Activated CD4-positive, alpha-beta T cell treated with anti-CD3 and anti-CD28 coated beads, Interleukin-2, amount 10 ng/mL, durations not matched to agents 24 days and 14 days (primary cell): Measurements from ENCODE around the gene SGTA. TPM values are rescaled to one million over a fixed set of nuclear protein-coding genes. Genes with fewer than 3 reads are reported as not detected.
"Not testable (repeated sequence)": the region's sequence is repeated elsewhere in the genome, so short reads cannot be mapped to it uniquely, and the experiment has no call there.

ENCODE experiments used
- DNase-seq: peaks from one replicate; pipeline ENCODE4 v3.0.0; 2022
- H3K27ac Mint-ChIP-seq: one replicate; pipeline ENCODE4 v1.8.0; 2022; ENCODE audit warnings: mild to moderate bottlenecking, mixed read lengths
- H3K27me3 Mint-ChIP-seq: one replicate; pipeline ENCODE4 v1.8.0; 2022; ENCODE audit warnings: mixed read lengths
- H3K36me3 Mint-ChIP-seq: one replicate; pipeline ENCODE4 v1.8.0; 2022; ENCODE audit warnings: low read depth, mild to moderate bottlenecking, mixed read lengths
- H3K4me1 Mint-ChIP-seq: one replicate; pipeline ENCODE4 v1.8.0; 2021; ENCODE audit warnings: mixed read lengths
- H3K4me3 Mint-ChIP-seq: one replicate; pipeline ENCODE4 v1.8.0; 2022; ENCODE audit warnings: mild to moderate bottlenecking, moderate library complexity, mixed read lengths
- H3K9me3 Mint-ChIP-seq: one replicate; pipeline ENCODE4 v1.8.0; 2021; ENCODE audit warnings: mixed read lengths
- intact Hi-C: fragments of 100-400 bp; cut with micrococcal nuclease; formaldehyde crosslinking; loops from one replicate; pipeline ENCODE4 v1.15.1; 2023
- total RNA-seq: library from RNA; stranded (reverse); gene quantifications from 2 replicates; pipeline ENCODE4 v1.2.3, GENCODE V29; 2022

SGTA gene
- total RNA-seq, 1 donor from 2014 or later, result 76.9 TPM

- no peaks in the 10 kb centered on the region for H3K9me3 Mint-ChIP-seq
- no peak overlapping the region for H3K27ac Mint-ChIP-seq
- no peak overlapping the region for H3K4me3 Mint-ChIP-seq
- H3K27me3 Mint-ChIP-seq, result no peaks in the 10 kb centered on the region
- intact Hi-C loops, result no loop called here
- no peak for DNase-seq
- peaks cover 34% of the 10 kb centered on the region for H3K36me3 Mint-ChIP-seq
- H3K4me1 Mint-ChIP-seq, result peaks cover 6% of the 10 kb centered on the region
Observed at GRCh38 chr19:2793126-2793525, 10.1 kb upstream of the SGTA start.

GRCh38 chr19:2792666-2793065 lies 9.6 kb upstream of the SGTA start:
- H3K36me3 Mint-ChIP-seq, result peaks cover 36% of the 10 kb centered on the region
- H3K9me3 Mint-ChIP-seq, H3K27me3 Mint-ChIP-seq, H3K27ac Mint-ChIP-seq, H3K4me1 Mint-ChIP-seq, H3K4me3 Mint-ChIP-seq, DNase-seq, intact Hi-C loops: not testable (repeated sequence)

- Mint-ChIP-seq H3K27me3 (no peaks in the 10 kb centered on the region), H3K4me1 (peaks cover 14% of the 10 kb centered on the region), H3K4me3 (no peak overlapping the region), H3K9me3 (no peaks in the 10 kb centered on the region), H3K27ac (no peak overlapping the region), H3K36me3 (peaks cover 41% of the 10 kb centered on the region)
- no peak for DNase-seq
- intact Hi-C loops, result no loop called here
Observed at GRCh38 chr19:2791876-2792275, 8.8 kb upstream of the SGTA start.

GRCh38 chr19:2791440-2791839 lies 8.4 kb upstream of the SGTA start:
- no peak overlapping the region for H3K4me3 Mint-ChIP-seq
- no peak overlapping the region for H3K27ac Mint-ChIP-seq
- H3K9me3 Mint-ChIP-seq, result no peaks in the 10 kb centered on the region
- DNase-seq, result no peak
- intact Hi-C loops, result no loop called here
- H3K27me3 Mint-ChIP-seq, result no peaks in the 10 kb centered on the region
- peaks cover 41% of the 10 kb centered on the region for H3K36me3 Mint-ChIP-seq
- H3K4me1 Mint-ChIP-seq, result peaks cover 14% of the 10 kb centered on the region

- Mint-ChIP-seq H3K9me3 (no peaks in the 10 kb centered on the region), H3K27me3 (no peaks in the 10 kb centered on the region), H3K27ac (no peak overlapping the region), H3K4me3 (no peak overlapping the region), H3K4me1 (peaks cover 18% of the 10 kb centered on the region), H3K36me3 (peaks cover 42% of the 10 kb centered on the region)
- DNase-seq, result no peak
- intact Hi-C loops, result no loop called here
Observed at GRCh38 chr19:2790557-2791271, 7.6 kb upstream of the SGTA start.

GRCh38 chr19:2790194-2790556 lies 7.1 kb upstream of the SGTA start:
- intact Hi-C loops, result no loop called here
- H3K27ac Mint-ChIP-seq, result no peak overlapping the region

GRCh38 chr19:2788237-2788636 lies 5.2 kb upstream of the SGTA start:
- H3K36me3 Mint-ChIP-seq, result peaks cover 29% of the 10 kb centered on the region
- H3K4me1 Mint-ChIP-seq, result peaks cover 27% of the 10 kb centered on the region
- H3K9me3 Mint-ChIP-seq, result peaks cover 4% of the 10 kb centered on the region
- intact Hi-C loops, result no loop called here
- H3K27me3 Mint-ChIP-seq, result no peaks in the 10 kb centered on the region
- peak overlapping the region; percentile 17 for H3K4me3 Mint-ChIP-seq
- H3K27ac Mint-ChIP-seq, result no peak overlapping the region
- DNase-seq, result no peak

More at GRCh38 chr19:2790194-2790556, 7.1 kb upstream of the SGTA start:
- peaks cover 18% of the 10 kb centered on the region for H3K4me1 Mint-ChIP-seq
- peaks cover 40% of the 10 kb centered on the region for H3K36me3 Mint-ChIP-seq
- H3K9me3 Mint-ChIP-seq, result no peaks in the 10 kb centered on the region
- DNase-seq, result no peak
- H3K27me3 Mint-ChIP-seq, result no peaks in the 10 kb centered on the region
- no peak overlapping the region for H3K4me3 Mint-ChIP-seq

GRCh38 chr19:2787115-2787514 lies 4.0 kb upstream of the SGTA start:
- peaks cover 27% of the 10 kb centered on the region for H3K4me1 Mint-ChIP-seq
- H3K27ac Mint-ChIP-seq, result no peak overlapping the region
- intact Hi-C loops, result no loop called here
- no peaks in the 10 kb centered on the region for H3K27me3 Mint-ChIP-seq
- peak overlapping the region; percentile 95 for H3K4me3 Mint-ChIP-seq
- peaks cover 24% of the 10 kb centered on the region for H3K36me3 Mint-ChIP-seq
- peaks cover 4% of the 10 kb centered on the region for H3K9me3 Mint-ChIP-seq
- DNase-seq, result no peak

GRCh38 chr19:2785244-2785997 lies 2.3 kb upstream of the SGTA start, which contains the start of gene THOP1:
Gene THOP1, plus strand, starts transcription at chr19:2785503. Its CDS starts 160 bp downstream, at chr19:2785663.
- DNase-seq, result peak; percentile 100
- H3K27me3 Mint-ChIP-seq, result no peaks in the 10 kb centered on the region
- peaks cover 4% of the 10 kb centered on the region for H3K9me3 Mint-ChIP-seq
- H3K27ac Mint-ChIP-seq, result peak within 1 kb of the TSS; percentile 98
- H3K4me3 Mint-ChIP-seq, result peak within 1 kb of the TSS; percentile 95
- intact Hi-C loops, result loop anchor here (1.0 kb wide), 1 partner anchor 34 kb away; the partner anchor contains the start of gene ZNF554
- peaks cover 21% of the 10 kb centered on the region for H3K36me3 Mint-ChIP-seq
- H3K4me1 Mint-ChIP-seq, result peaks cover 36% of the 10 kb centered on the region

- no peaks in the 10 kb centered on the region for H3K27me3 Mint-ChIP-seq
- peak overlapping the region; percentile 98 for H3K27ac Mint-ChIP-seq
- peak overlapping the region; percentile 95 for H3K4me3 Mint-ChIP-seq
- DNase-seq, result no peak
- peaks cover 4% of the 10 kb centered on the region for H3K9me3 Mint-ChIP-seq
- peaks cover 36% of the 10 kb centered on the region for H3K4me1 Mint-ChIP-seq
- peaks cover 17% of the 10 kb centered on the region for H3K36me3 Mint-ChIP-seq
- intact Hi-C loops, result loop anchor here (2.0 kb wide), 1 partner anchor 43 kb away; the partner anchor contains the start of gene SLC39A3
Observed at GRCh38 chr19:2783781-2784145, 690 bp upstream of the SGTA start.

- peaks cover 33% of the 10 kb centered on the region for H3K4me1 Mint-ChIP-seq
- no peaks in the 10 kb centered on the region for H3K27me3 Mint-ChIP-seq
- peak overlapping the region; percentile 95 for H3K4me3 Mint-ChIP-seq
- DNase-seq, result peak; percentile 63
- H3K9me3 Mint-ChIP-seq, result peaks cover 4% of the 10 kb centered on the region
- intact Hi-C loops, result loop anchor here (2.0 kb wide), 1 partner anchor 42 kb away; the partner anchor contains the start of gene SLC39A3
- peak overlapping the region; percentile 98 for H3K27ac Mint-ChIP-seq
- peaks cover 18% of the 10 kb centered on the region for H3K36me3 Mint-ChIP-seq
Observed at GRCh38 chr19:2782329-2782935, 641 bp downstream of the SGTA start.

GRCh38 chr19:2780284-2780683 lies 2.8 kb downstream of the SGTA start:
- no peak overlapping the region for H3K4me3 Mint-ChIP-seq
- intact Hi-C loops, result no loop called here
- no peaks in the 10 kb centered on the region for H3K27me3 Mint-ChIP-seq
- H3K36me3 Mint-ChIP-seq, result peaks cover 21% of the 10 kb centered on the region
- peaks cover 38% of the 10 kb centered on the region for H3K4me1 Mint-ChIP-seq
- H3K27ac Mint-ChIP-seq, result peak overlapping the region; percentile 17
- H3K9me3 Mint-ChIP-seq, result peaks cover 4% of the 10 kb centered on the region
- no peak for DNase-seq

- peaks cover 23% of the 10 kb centered on the region for H3K36me3 Mint-ChIP-seq
- H3K4me3 Mint-ChIP-seq, result no peak overlapping the region
- DNase-seq, result no peak
- intact Hi-C loops, result no loop called here
- peaks cover 4% of the 10 kb centered on the region for H3K9me3 Mint-ChIP-seq
- H3K27me3 Mint-ChIP-seq, result no peaks in the 10 kb centered on the region
- no peak overlapping the region for H3K27ac Mint-ChIP-seq
- peaks cover 43% of the 10 kb centered on the region for H3K4me1 Mint-ChIP-seq
Observed at GRCh38 chr19:2779121-2779740, 3.8 kb downstream of the SGTA start.
